ENCODE measurements around the gene CD200.
"Not testable (repeated sequence)": the region's sequence is repeated elsewhere in the genome, so short reads cannot be mapped to it uniquely, and the experiment has no call there.

Gene CD200

GRCh38 chr3:112357930-112358780 is 25.2 kb downstream of the CD200 start:
- no peak for DNase-seq (ENCODE audit: extremely low read depth in 1 of 2, low read depth in 1 of 2)

- DNase-seq (ENCODE audit: extremely low read depth in 1 of 2, low read depth in 1 of 2), result no peak
These were observed 27.6 kb downstream of the CD200 start for GRCh38 chr3:112360561-112360960.

GRCh38 chr3:112362221-112362620 is 29.3 kb downstream of the CD200 start:
- no peak for DNase-seq (ENCODE audit: extremely low read depth in 1 of 2, low read depth in 1 of 2)

GRCh38 chr3:112364291-112364690 is 31.3 kb downstream of the CD200 start:
- no peak for DNase-seq (ENCODE audit: extremely low read depth in 1 of 2, low read depth in 1 of 2)

GRCh38 chr3:112365035-112365434 is 32.1 kb downstream of the CD200 start:
- no peak for DNase-seq (ENCODE audit: extremely low read depth in 1 of 2, low read depth in 1 of 2)

- no peak for DNase-seq (ENCODE audit: extremely low read depth in 1 of 2, low read depth in 1 of 2)
These were observed 32.7 kb downstream of the CD200 start for GRCh38 chr3:112365636-112366035.

GRCh38 chr3:112366522-112366921 is 33.6 kb downstream of the CD200 start:
- DNase-seq (ENCODE audit: extremely low read depth in 1 of 2, low read depth in 1 of 2), result no peak

GRCh38 chr3:112371569-112371968 is 38.6 kb downstream of the CD200 start:
- no peak for DNase-seq (ENCODE audit: extremely low read depth in 1 of 2, low read depth in 1 of 2)

GRCh38 chr3:112372396-112372795 is 39.4 kb downstream of the CD200 start:
- no peak for DNase-seq (ENCODE audit: extremely low read depth in 1 of 2, low read depth in 1 of 2)

GRCh38 chr3:112373476-112373875 is 40.5 kb downstream of the CD200 start:
- DNase-seq (ENCODE audit: extremely low read depth in 1 of 2, low read depth in 1 of 2), result no peak

- DNase-seq (ENCODE audit: extremely low read depth in 1 of 2, low read depth in 1 of 2), result no peak
These were observed 41.0 kb downstream of the CD200 start for GRCh38 chr3:112373924-112374323.

- DNase-seq (ENCODE audit: extremely low read depth in 1 of 2, low read depth in 1 of 2), result no peak
These were observed 41.4 kb downstream of the CD200 start for GRCh38 chr3:112374333-112374734.

GRCh38 chr3:112375117-112375516 is 42.2 kb downstream of the CD200 start:
- DNase-seq (ENCODE audit: extremely low read depth in 1 of 2, low read depth in 1 of 2), result no peak

- DNase-seq (ENCODE audit: extremely low read depth in 1 of 2, low read depth in 1 of 2), result no peak
These were observed 43.4 kb downstream of the CD200 start for GRCh38 chr3:112376241-112376911.

- DNase-seq (ENCODE audit: extremely low read depth in 1 of 2, low read depth in 1 of 2), result no peak
These were observed 44.0 kb downstream of the CD200 start for GRCh38 chr3:112376992-112377391.

- no peak for DNase-seq (ENCODE audit: extremely low read depth in 1 of 2, low read depth in 1 of 2)
These were observed 44.7 kb downstream of the CD200 start for GRCh38 chr3:112377568-112378071.

GRCh38 chr3:112378347-112378746 is 45.4 kb downstream of the CD200 start:
- not testable (repeated sequence) for DNase-seq (ENCODE audit: extremely low read depth in 1 of 2, low read depth in 1 of 2)

- no peak for DNase-seq (ENCODE audit: extremely low read depth in 1 of 2, low read depth in 1 of 2)
These were observed 46.2 kb downstream of the CD200 start for GRCh38 chr3:112379020-112379690.

- DNase-seq (ENCODE audit: extremely low read depth in 1 of 2, low read depth in 1 of 2), result no peak
These were observed 49.0 kb downstream of the CD200 start for GRCh38 chr3:112381673-112382542.

GRCh38 chr3:112382543-112383160 is 49.7 kb downstream of the CD200 start:
- DNase-seq (ENCODE audit: extremely low read depth in 1 of 2, low read depth in 1 of 2), result no peak
